ENCODE results near the gene LAMA4.

LAMA4 gene

GRCh38 chr6:112193117-112193516 is 61.2 kb downstream of the LAMA4 start:
- DNase-seq (ENCODE audit: low read depth in 2 of 2) = no peak

GRCh38 chr6:112191509-112192020 is 62.8 kb downstream of the LAMA4 start:
- no peak for DNase-seq (ENCODE audit: low read depth in 2 of 2)

- no peak for DNase-seq (ENCODE audit: low read depth in 2 of 2)
These were observed 64.2 kb downstream of the LAMA4 start for GRCh38 chr6:112190164-112190563.

GRCh38 chr6:112189494-112189893 is 64.9 kb downstream of the LAMA4 start:
- no peak for DNase-seq (ENCODE audit: low read depth in 2 of 2)

- DNase-seq (ENCODE audit: low read depth in 2 of 2) = no peak
These were observed 65.5 kb downstream of the LAMA4 start for GRCh38 chr6:112188906-112189305.

- no peak for DNase-seq (ENCODE audit: low read depth in 2 of 2)
These were observed 66.6 kb downstream of the LAMA4 start for GRCh38 chr6:112187736-112188135.

- DNase-seq (ENCODE audit: low read depth in 2 of 2) = no peak
These were observed 69.4 kb downstream of the LAMA4 start for GRCh38 chr6:112184951-112185350.

- no peak for DNase-seq (ENCODE audit: low read depth in 2 of 2)
These were observed 71.1 kb downstream of the LAMA4 start for GRCh38 chr6:112183271-112183671.

- no peak for DNase-seq (ENCODE audit: low read depth in 2 of 2)
These were observed 73.2 kb downstream of the LAMA4 start for GRCh38 chr6:112181130-112181529.

- peak in 1 of 2 donors; percentile 10 for DNase-seq (ENCODE audit: low read depth in 2 of 2)
These were observed 74.1 kb downstream of the LAMA4 start for GRCh38 chr6:112180095-112180820.

GRCh38 chr6:112179631-112180030 is 74.7 kb downstream of the LAMA4 start:
- no peak for DNase-seq (ENCODE audit: low read depth in 2 of 2)

- no peak for DNase-seq (ENCODE audit: low read depth in 2 of 2)
These were observed 75.5 kb downstream of the LAMA4 start for GRCh38 chr6:112178846-112179245.

- no peak for DNase-seq (ENCODE audit: low read depth in 2 of 2)
These were observed 77.3 kb downstream of the LAMA4 start for GRCh38 chr6:112177092-112177491.

GRCh38 chr6:112176175-112176574 is 78.2 kb downstream of the LAMA4 start:
- DNase-seq (ENCODE audit: low read depth in 2 of 2) = no peak

GRCh38 chr6:112173221-112173804 is 81.1 kb downstream of the LAMA4 start:
- DNase-seq (ENCODE audit: low read depth in 2 of 2) = no peak

GRCh38 chr6:112172540-112172939 is 81.8 kb downstream of the LAMA4 start:
- DNase-seq (ENCODE audit: low read depth in 2 of 2) = no peak

- DNase-seq (ENCODE audit: low read depth in 2 of 2) = no peak
These were observed 84.8 kb downstream of the LAMA4 start for GRCh38 chr6:112169541-112169940.

GRCh38 chr6:112163295-112164257 is 90.8 kb downstream of the LAMA4 start:
- peak; percentile 64 to 66 for DNase-seq (ENCODE audit: low read depth in 2 of 2)

- no peak for DNase-seq (ENCODE audit: low read depth in 2 of 2)
These were observed 93.6 kb downstream of the LAMA4 start for GRCh38 chr6:112160745-112161144.

- DNase-seq (ENCODE audit: low read depth in 2 of 2) = no peak
These were observed 97.7 kb downstream of the LAMA4 start for GRCh38 chr6:112156668-112157067.

- DNase-seq (ENCODE audit: low read depth in 2 of 2) = no peak
These were observed 98.5 kb downstream of the LAMA4 start for GRCh38 chr6:112155886-112156285.

- DNase-seq (ENCODE audit: low read depth in 2 of 2) = no peak
These were observed 99.7 kb downstream of the LAMA4 start for GRCh38 chr6:112154711-112155110.

Measured in stimulated activated CD8-positive, alpha-beta memory T cell treated with anti-CD3 and anti-CD28 coated beads, Interleukin-15, amount 100 ng/mL, for 48 hours (primary cell).